ENCODE measurements around the gene PARD6A. TPM values are rescaled to one million over a fixed set of nuclear protein-coding genes. Genes with fewer than 3 reads are reported as not detected.

Gene PARD6A
- total and polyA plus RNA-seq, 2 donors (not counting 1 experiment from before 2014, with no cell fraction given): 0.36 to 4.8 TPM

GRCh38 chr16:67659675-67660563, 841 bp upstream of the PARD6A start, which contains the start of gene ACD:
Gene ACD, minus strand, starts transcription at chr16:67660260. Its CDS starts 40 bp downstream, at chr16:67660220.
- Histone ChIP-seq H2AFZ (ENCODE audit: low read length) (peak within 1 kb of the TSS; percentile 92), H3K4me3 (replicated peaks in 1 of 4; ENCODE audit: control extremely low read depth in 1 of 4, insufficient read depth in 1 of 4, low read depth in 3 of 4, low read length in 4 of 4) (peak within 1 kb of the TSS; percentile 88 to 97 (median 93))
- DNase-seq (ENCODE audit: low read depth in 2 of 2): peak; percentile 78 to 89

GRCh38 chr16:67661101-67661761, 471 bp downstream of the PARD6A start:
- Histone ChIP-seq H3K27me3 (ENCODE audit: control insufficient read depth, insufficient read depth, low read length) (no peaks in the 10 kb centered on the region), H3K4me3 (replicated peaks in 1 of 4; ENCODE audit: control extremely low read depth in 1 of 4, insufficient read depth in 1 of 4, low read depth in 3 of 4, low read length in 4 of 4) (peak overlapping the region; percentile 36 to 92 (median 40)), H4K20me1 (ENCODE audit: control insufficient read depth, extremely low read depth, insufficient read depth, low read length) (no peaks in the 10 kb centered on the region), H3K9me3 (ENCODE audit: control insufficient read depth, insufficient read depth, low read depth, low read length) (no peaks in the 10 kb centered on the region), H3K27ac (ENCODE audit: insufficient read depth, low read length) (no peak overlapping the region), H3K36me3 (ENCODE audit: control insufficient read depth, insufficient read depth, low read length) (peaks cover 6% of the 10 kb centered on the region), H2AFZ (ENCODE audit: low read length) (peak overlapping the region; percentile 43), H3K9ac (ENCODE audit: insufficient read depth, low read length) (no peak overlapping the region), H3K79me2 (ENCODE audit: control insufficient read depth, insufficient read depth, low read length) (no peaks in the 10 kb centered on the region), H3K4me1 (ENCODE audit: control insufficient read depth, extremely low read depth, insufficient read depth, low read length) (peaks cover 10% of the 10 kb centered on the region), H3K4me2 (ENCODE audit: extremely low read depth, insufficient read depth, low read length) (peak overlapping the region; percentile 79)
- TF ChIP-seq CTCF (conservative IDR thresholded peaks at IDR 0.05 in 1 of 2, IDR thresholded peaks at IDR 0.05 in 1 of 2; ENCODE audit: low read depth in 1 of 2, low read length in 2 of 2): no peak
- no peak for TF ChIP-seq EZH2 (IDR thresholded peaks at IDR 0.05; ENCODE audit: low read length, missing control alignments)
- DNase-seq (ENCODE audit: low read depth in 2 of 2): peak; percentile 34 to 56

More at GRCh38 chr16:67659675-67660563, 841 bp upstream of the PARD6A start, which contains the start of gene ACD:
- Histone ChIP-seq H4K20me1 (ENCODE audit: control insufficient read depth, extremely low read depth, insufficient read depth, low read length) (peaks cover 2% of the 10 kb centered on the region), H3K9ac (ENCODE audit: insufficient read depth, low read length) (peak within 1 kb of the TSS; percentile 88), H3K27me3 (ENCODE audit: control insufficient read depth, insufficient read depth, low read length) (no peaks in the 10 kb centered on the region), H3K27ac (ENCODE audit: insufficient read depth, low read length) (peak within 1 kb of the TSS; percentile 100), H3K4me1 (ENCODE audit: control insufficient read depth, extremely low read depth, insufficient read depth, low read length) (peaks cover 6% of the 10 kb centered on the region), H3K9me3 (ENCODE audit: control insufficient read depth, insufficient read depth, low read depth, low read length) (no peaks in the 10 kb centered on the region), H3K4me2 (ENCODE audit: extremely low read depth, insufficient read depth, low read length) (peak within 1 kb of the TSS; percentile 100), H3K36me3 (ENCODE audit: control insufficient read depth, insufficient read depth, low read length) (peaks cover 6% of the 10 kb centered on the region), H3K79me2 (ENCODE audit: control insufficient read depth, insufficient read depth, low read length) (no peaks in the 10 kb centered on the region)
- no peak for TF ChIP-seq CTCF (conservative IDR thresholded peaks at IDR 0.05 in 1 of 2, IDR thresholded peaks at IDR 0.05 in 1 of 2; ENCODE audit: low read depth in 1 of 2, low read length in 2 of 2)
- TF ChIP-seq EZH2 (IDR thresholded peaks at IDR 0.05; ENCODE audit: low read length, missing control alignments): no peak

All from fibroblast of lung (primary cell).